Activated effector memory CD4-positive, alpha-beta T cell treated with anti-CD3 and anti-CD28 coated beads, Interleukin-2, amount 50 U/mL, for 16 hours (primary cell): ENCODE data around the gene CREB5.
"Not testable (repeated sequence)": the region's sequence is repeated elsewhere in the genome, so short reads cannot be mapped to it uniquely, and the experiment has no call there.

Source experiments
- DNase-seq: peaks from one replicate; pipeline ENCODE4 v3.0.0-alpha.2; 2020

Gene CREB5

GRCh38 chr7:28551766-28552165 lies 139.4 kb downstream of the CREB5 start:
- DNase-seq, result not testable (repeated sequence)

DNA sequence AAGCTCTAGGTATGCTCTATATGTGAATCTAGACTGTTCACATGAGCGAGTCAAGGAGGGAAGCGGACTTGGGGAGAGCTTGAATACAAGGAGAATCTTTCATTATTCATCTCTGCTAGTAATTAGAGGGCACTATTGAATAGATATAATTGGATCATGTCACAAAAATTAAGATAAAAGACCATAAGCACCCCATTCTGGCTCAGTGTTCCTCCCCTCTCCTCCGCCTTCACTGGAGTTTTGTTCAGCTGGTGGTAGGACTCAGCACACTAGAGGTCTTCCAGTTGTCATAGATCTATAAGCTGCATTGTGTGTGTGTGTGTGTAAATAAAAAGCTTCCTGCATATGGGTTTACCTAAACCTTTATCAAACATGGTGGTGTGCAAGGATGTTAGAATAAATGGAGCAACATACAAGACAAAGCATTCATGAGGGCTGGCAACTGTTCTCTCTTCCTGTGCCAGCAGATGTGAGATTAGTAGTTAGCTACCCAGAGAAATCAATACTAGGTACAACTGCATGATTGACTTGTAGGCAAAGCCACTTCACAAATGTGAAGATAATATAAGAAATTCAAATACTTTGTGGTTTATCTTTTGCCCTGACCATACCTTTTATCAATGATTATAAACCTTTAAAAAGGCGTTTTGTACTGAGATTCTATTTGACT lies 142.6 kb downstream of the CREB5 start:
- DNase-seq, result no peak

GRCh38 chr7:28556025-28556424 lies 143.7 kb downstream of the CREB5 start:
- no peak for DNase-seq

DNA sequence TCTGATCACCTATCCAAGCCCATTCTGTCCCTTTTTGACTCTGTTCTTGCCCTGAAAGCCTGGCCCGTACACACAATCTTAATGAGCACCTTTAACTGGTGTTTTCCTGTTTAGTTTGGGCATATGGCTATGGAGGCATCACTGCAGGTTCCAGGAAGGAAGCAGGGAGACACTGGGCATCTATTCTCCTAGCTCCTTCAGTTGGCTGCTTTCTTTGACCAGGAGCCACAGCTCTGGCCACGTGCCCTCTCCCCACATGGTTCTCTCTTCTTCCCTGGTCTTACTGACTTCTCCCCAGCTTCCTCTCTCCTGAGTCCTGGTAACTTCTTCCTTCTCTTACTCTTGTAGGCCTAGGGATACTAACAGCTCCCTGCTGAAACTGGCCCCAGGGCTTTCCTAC lies 144.4 kb downstream of the CREB5 start:
- no peak for DNase-seq

DNA sequence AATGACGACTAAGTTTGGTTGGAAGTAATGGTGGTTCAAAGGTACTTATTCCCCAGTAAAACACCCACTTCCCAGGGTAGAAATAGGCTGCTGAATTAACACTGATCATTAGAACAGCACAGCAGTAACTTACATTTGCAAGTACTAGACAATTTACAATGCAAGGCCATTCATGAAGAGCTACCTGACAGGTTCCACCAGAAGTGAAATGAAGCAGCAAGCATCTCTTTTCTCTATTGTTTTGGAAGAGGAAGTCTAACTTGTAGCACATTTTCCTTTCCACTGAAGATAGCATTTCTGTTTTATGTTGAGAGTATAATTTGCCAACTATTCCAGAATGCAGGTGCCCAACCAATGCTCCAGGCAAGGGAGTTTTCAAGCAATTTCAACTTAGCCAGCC lies 145.9 kb downstream of the CREB5 start:
- DNase-seq, result no peak

- no peak for DNase-seq
These were observed 148.4 kb downstream of the CREB5 start for GRCh38 chr7:28560767-28561166.

- DNase-seq, result no peak
These were observed 151.7 kb downstream of the CREB5 start for GRCh38 chr7:28564033-28564432.

DNA sequence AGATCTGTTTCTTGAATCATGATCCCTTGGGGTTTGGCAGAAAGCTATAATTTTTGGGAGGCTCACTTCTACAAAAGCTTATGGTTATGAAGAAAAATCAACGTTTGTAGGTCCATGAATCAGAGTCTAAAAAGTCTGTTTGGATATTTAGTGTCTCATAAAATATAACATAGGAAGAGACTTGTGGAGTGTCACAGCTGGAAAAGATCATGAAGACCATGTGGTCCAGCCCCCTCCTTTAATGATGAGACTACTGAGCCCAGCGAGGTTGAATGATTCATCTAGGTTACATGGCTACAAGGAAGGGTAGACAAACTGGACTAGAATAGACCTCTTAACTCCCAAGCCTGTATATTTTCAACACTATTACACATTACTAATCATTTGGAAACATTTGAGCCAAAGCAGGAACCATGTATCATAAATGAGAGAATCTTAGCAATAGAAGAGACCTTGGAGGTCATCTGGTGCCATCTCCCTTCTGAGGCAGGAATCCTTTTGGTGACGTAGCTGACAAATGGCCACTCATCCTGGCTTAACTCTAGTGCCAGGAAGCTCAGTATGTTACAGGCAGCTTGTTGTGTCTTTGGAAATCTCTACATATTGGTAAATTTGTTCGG lies 152.5 kb downstream of the CREB5 start:
- DNase-seq, result no peak

DNA sequence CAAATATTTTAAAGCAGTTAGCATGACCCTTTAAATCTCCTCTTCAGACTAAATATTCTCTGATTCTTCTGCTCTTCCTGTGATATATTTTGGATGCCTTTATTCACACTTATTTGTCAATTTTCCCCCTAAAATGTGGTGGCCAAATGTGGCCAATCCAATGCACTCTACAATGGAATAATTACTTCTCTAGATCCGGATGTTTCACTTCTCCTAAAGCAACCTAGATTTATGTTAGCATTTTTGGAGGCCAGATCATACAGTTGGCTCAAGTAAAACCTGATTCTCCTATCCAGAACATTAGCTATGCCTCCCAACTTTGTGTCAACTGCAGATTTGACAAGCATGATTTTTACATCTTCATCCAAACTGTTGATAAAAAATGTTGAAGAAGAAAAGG lies 153.7 kb downstream of the CREB5 start:
- DNase-seq, result no peak

DNA sequence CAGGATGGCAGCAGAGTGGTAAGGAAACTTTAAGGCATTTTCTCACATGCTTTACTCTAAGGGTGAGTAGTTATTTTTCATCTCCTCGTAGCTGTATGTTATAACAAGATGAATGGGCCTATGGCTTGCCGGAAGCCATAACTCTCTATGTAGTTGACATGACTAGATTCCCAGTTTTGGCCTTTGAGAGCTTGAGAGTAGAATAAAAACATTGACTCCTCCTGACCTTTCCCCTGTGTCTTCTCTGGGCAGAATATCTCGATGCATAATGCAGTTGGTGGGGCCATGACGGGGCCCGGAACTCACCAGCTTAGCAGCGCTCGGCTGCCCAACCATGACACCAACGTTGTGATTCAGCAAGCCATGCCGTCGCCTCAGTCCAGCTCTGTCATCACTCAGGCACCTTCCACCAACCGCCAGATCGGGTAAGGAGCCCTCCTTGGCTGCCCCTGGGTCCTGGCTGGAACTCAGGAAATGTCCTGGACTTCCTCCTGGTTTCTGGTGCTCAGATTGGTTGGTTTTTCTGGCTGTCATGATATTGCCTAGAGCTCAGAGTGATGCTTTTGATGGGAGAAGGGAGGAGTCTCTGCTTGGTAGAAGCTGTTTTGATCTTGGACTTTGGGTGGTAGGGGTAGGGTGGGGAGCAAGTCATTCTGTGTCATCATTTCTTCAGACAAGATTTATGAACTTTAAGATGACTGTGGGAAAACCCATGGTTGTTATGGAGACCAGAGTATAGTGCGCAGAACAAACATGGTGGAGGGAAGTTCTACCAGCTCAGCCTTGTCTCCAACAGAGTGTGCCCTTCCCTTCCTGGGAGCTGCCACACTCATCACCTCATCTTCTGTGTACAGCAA lies 158.0 kb downstream of the CREB5 start:
- no peak for DNase-seq

DNA sequence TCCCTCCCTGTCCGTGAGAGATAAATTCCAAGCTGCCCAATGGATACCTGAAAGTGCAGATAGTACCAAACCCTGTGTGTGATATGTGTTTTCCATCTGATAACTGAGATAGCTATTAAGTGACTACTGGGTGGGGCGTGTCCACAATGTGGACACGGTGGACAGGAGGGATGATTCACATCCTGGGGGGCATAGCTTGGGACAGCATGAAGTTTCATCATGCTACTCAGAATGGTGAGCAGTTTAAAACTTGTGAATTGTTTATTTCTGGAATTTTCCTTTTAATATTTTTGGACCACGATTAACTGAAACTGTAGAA lies 158.6 kb downstream of the CREB5 start:
- DNase-seq, result no peak

DNA sequence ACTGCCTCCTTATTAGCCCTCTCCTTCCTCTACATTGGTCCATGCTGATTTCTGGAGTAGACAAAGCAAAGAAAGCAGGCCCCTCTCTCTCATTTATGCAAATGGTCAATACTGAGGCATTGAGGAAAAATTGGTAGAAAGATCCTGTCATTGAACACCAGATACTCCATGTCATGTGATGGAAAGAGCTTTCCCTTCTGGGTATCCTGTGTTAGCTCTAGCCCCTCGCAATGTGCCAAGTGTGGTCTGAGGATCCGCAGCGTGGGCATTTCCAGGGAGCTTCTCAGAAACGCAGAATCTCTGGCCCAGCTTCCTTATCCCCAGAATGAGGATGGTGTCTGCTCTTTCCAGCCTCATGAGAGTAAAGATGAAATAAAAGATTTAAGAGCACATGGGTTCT lies 159.1 kb downstream of the CREB5 start:
- DNase-seq, result no peak

GRCh38 chr7:28572321-28573058 lies 160.2 kb downstream of the CREB5 start:
- no peak for DNase-seq

- no peak for DNase-seq
These were observed 160.8 kb downstream of the CREB5 start for GRCh38 chr7:28573059-28573553.

DNA sequence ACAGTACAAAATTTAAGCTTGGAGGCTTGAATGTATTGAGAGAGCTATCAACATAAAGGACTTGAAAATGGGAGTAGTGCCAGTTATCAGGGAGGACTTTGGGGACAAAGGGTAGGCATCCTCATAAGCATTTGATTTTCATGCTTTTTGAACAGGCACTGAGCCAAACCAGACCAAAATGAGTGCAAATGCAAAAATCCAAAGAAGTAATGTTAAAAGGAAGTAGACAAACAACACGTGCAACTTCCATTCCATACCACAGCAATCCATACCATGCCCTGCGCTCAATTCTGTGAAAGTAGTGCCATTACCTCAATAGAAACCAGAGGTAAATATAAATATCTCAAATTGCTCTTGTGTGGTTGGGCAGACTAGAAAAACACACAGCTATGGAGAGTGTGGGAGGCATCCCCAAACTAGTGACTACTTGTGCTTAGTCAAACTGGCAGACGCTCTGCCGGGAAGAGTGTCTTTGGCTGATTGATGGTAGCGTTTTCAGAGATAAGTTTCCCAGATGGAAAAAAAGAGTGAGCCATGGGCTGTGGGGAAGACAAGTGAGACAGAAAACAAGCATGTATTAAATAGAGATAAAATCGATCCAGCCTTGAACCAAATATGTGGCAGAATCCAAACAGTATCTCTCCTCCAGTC lies 161.5 kb downstream of the CREB5 start:
- no peak for DNase-seq

GRCh38 chr7:28575241-28575643 lies 162.9 kb downstream of the CREB5 start:
- DNase-seq, result no peak

- DNase-seq, result no peak
These were observed 164.3 kb downstream of the CREB5 start for GRCh38 chr7:28576656-28577055.

DNA sequence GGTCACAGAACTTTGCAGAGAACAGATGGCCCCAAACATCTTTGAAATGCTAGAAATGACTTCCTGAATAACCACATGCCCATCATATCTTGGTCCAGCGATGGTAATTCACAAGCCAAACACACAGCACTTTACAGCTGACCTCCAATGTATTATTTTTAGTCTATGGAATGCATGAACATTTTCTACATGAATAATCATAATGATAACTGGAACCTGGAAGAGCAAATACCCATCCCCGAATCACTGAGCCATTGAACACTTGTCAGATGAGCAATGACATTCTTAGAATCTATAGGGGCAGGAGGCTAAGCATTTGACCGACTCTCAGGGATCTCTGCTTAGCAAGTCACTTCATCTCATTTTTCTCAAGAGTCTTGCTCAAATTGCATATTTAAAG lies 167.3 kb downstream of the CREB5 start:
- DNase-seq, result no peak

- DNase-seq, result no peak
These were observed 168.3 kb downstream of the CREB5 start for GRCh38 chr7:28580665-28581064.

DNA sequence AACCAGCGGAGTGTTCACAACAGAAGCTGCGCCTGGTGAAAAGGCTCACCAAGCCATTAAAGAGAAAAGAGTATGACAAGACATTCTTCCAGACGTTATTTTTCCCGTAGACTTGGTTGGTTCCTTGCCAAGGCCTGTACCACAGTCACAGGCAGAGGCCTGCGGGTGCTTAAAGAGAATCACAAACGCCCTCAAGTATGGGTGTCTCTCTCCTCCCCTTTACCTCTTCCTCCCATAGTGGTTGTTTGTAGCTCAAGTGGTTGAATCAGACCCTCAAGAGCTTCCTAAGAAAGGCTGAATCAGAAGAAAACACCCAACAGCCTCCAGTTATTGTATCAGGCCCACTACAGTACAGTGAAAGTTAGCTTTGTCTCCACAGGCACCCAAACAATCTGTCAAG lies 169.0 kb downstream of the CREB5 start:
- no peak for DNase-seq

- DNase-seq, result no peak
These were observed 169.9 kb downstream of the CREB5 start for GRCh38 chr7:28582226-28582625.

GRCh38 chr7:28584235-28584634 lies 171.9 kb downstream of the CREB5 start:
- DNase-seq, result no peak

DNA sequence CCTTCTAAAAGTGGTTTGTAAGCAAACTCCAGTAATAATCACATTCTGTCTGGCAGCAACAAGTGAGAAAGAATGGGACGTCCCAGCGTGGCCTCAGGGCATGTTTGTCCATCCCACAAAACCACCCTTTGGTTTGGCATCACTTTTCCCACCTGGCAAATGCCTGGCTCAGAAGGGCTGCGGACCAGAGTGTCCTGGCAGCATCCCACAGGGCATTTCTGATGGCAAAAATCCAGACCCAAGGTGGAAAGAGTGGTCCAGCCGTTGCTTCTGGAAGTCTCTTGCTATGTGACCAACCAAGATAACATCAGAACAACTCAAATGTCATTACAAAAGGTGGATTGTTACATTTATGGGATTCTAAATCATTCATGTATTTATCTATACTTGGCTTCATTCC lies 174.4 kb downstream of the CREB5 start:
- DNase-seq, result no peak
